MCF 10A (cell line): ENCODE results near the gene CERS6. TPM values are rescaled to one million over a fixed set of nuclear protein-coding genes. Genes with fewer than 3 reads are reported as not detected.

ENCODE experiments used
- BruUV-seq: library from RNA; stranded (reverse); fragments of 400-500 nt; replicated peaks from 2 replicates; lab custom pipeline; 2021; lab: Mats Ljungman, UMichigan
- CTCF ChIA-PET: fragments of 300-600 bp; sonication (Branson Sonifier 250); formaldehyde crosslinking; extraction: SDS; loops from one replicate; lab custom pipeline; 2021; ENCODE audit warnings: antibody characterized with exemption, inconsistent platforms; lab: Yijun Ruan, JAX
- POLR2A ChIA-PET: fragments of 300-600, 350-650 bp; sonication (Branson Sonifier 250); formaldehyde crosslinking; extraction: SDS; loops from one replicate; lab custom pipeline; 2020; ENCODE audit warnings: antibody characterized with exemption, inconsistent platforms; lab: Yijun Ruan, JAX
- DNase-seq: peaks from one replicate; pipeline ENCODE4 v3.0.0-alpha.2; 2018; ENCODE audit not compliant: unreplicated experiment
- H3K27ac Mint-ChIP-seq: one replicate; pipeline ENCODE4 v1.8.0; 2022; ENCODE audit warnings: mild to moderate bottlenecking, low read depth, mixed read lengths; ENCODE audit not compliant: unreplicated experiment
- H3K27me3 Mint-ChIP-seq: one replicate; pipeline ENCODE4 v1.8.0; 2022; ENCODE audit warnings: mixed read lengths; ENCODE audit not compliant: insufficient read depth, unreplicated experiment
- H3K36me3 Mint-ChIP-seq: one replicate; pipeline ENCODE4 v1.8.0; 2022; ENCODE audit warnings: mild to moderate bottlenecking, moderate library complexity, mixed read lengths; ENCODE audit not compliant: insufficient read depth, unreplicated experiment
- H3K4me1 Mint-ChIP-seq: one replicate; pipeline ENCODE4 v1.8.0; 2022; ENCODE audit warnings: mixed read lengths; ENCODE audit not compliant: insufficient read depth, unreplicated experiment
- H3K4me3 Mint-ChIP-seq: one replicate; pipeline ENCODE4 v1.8.0; 2022; ENCODE audit warnings: mild to moderate bottlenecking, moderate library complexity, mixed read lengths; ENCODE audit not compliant: unreplicated experiment
- H3K9me3 Mint-ChIP-seq: one replicate; pipeline ENCODE4 v1.8.0; 2022; ENCODE audit warnings: mixed read lengths; ENCODE audit not compliant: unreplicated experiment
- intact Hi-C: fragments of 100-400 bp; cut with micrococcal nuclease; formaldehyde crosslinking; loops from 2 replicates; pipeline ENCODE4 v1.14.1; 2022
- total RNA-seq: library from RNA; stranded (reverse); gene quantifications from 2 replicates; pipeline ENCODE4 v1.2.3, GENCODE V29; 2022
- TF ChIP-seq, protein P1 (sequence below): fragments of 200-600 bp; IDR thresholded peaks from one replicate; pipeline ENCODE4 v1.8.0; 2022; ENCODE audit warnings: antibody characterized with exemption, mild to moderate bottlenecking; ENCODE audit not compliant: unreplicated experiment

CERS6 gene
- total RNA-seq, 1 experiment from 2014 or later, result 27.4 TPM

DNA sequence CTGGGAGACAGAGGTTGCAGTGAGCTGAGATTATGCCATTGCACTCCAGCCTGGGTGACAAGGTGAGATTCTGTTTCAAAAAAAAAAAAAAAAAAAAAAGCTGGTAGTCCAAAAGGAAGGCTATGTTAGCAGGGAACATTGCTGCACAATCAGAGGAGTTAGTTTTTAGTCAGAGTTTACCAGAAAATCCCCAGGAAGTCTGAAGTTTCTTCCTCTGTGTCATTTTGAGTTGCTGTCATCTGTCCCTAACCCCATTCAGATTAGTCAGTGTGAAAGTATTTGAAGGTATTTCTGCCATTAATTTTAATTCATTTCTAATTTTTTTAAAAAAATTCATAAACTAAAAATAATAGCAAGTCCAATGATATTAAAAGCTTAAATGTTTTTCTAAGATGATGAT, 33.5 kb upstream of the CERS6 start:
- ChIA-PET CTCF (interaction anchor here (0.6 kb wide), 1 partner anchor 476 kb away, joined by 4 read pairs; no protein-coding TSS in a partner anchor), POLR2A (interaction anchor here (0.6 kb wide), 1 partner anchor 12 kb away, joined by 3 read pairs; no protein-coding TSS in a partner anchor)
- intact Hi-C loops, result no loop called here
- Mint-ChIP-seq H3K4me3 (no peak overlapping the region), H3K36me3 (no peaks in the 10 kb centered on the region), H3K27me3 (no peaks in the 10 kb centered on the region), H3K9me3 (no peaks in the 10 kb centered on the region), H3K4me1 (no peaks in the 10 kb centered on the region), H3K27ac (no peak overlapping the region)
- TF ChIP-seq, protein P1, sequence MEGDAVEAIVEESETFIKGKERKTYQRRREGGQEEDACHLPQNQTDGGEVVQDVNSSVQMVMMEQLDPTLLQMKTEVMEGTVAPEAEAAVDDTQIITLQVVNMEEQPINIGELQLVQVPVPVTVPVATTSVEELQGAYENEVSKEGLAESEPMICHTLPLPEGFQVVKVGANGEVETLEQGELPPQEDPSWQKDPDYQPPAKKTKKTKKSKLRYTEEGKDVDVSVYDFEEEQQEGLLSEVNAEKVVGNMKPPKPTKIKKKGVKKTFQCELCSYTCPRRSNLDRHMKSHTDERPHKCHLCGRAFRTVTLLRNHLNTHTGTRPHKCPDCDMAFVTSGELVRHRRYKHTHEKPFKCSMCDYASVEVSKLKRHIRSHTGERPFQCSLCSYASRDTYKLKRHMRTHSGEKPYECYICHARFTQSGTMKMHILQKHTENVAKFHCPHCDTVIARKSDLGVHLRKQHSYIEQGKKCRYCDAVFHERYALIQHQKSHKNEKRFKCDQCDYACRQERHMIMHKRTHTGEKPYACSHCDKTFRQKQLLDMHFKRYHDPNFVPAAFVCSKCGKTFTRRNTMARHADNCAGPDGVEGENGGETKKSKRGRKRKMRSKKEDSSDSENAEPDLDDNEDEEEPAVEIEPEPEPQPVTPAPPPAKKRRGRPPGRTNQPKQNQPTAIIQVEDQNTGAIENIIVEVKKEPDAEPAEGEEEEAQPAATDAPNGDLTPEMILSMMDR, result no peak
- DNase-seq, result no peak
- no TSS peak for BruUV-seq

DNA sequence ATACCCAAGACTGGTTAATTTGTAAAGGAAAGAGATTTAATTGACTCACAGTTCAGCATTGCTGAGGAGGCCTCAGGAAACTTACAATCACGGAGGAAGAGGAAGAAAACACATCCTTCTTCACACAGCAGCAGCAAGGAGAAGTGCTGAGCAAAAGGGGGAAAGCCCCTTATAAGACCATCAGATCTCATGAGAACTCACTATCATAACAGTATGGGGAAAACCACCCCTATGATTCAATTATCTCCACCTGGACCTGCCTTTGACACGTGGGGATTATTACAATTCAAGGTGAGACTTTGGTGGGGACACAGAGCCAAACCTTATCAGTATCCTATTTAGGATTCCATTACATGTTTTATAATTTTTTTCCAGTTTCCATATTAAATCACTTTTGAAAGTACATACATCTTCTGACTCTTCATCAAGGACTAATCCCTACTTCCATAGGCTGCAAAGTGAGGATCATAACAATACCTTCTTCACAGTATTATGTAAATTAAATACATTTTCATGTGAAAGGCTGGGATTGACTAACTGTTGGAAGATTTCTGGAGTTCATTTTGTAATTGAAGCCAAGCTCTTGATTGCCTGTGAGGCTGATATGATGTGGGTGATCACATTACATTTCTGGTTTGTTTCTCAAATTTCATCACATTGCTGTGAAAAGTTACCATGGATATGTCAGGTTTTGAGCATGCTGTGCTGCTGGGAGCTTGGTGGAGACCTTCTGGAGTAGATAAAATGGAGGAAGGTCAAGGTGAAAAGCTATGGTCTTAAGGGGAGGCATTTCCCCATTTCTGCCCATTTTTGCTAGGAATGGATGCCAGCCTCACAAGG, 31.7 kb upstream of the CERS6 start:
- TF ChIP-seq, protein P1, result no peak
- Mint-ChIP-seq H3K9me3 (no peaks in the 10 kb centered on the region), H3K36me3 (no peaks in the 10 kb centered on the region), H3K27ac (no peak overlapping the region), H3K4me3 (no peak overlapping the region), H3K4me1 (no peaks in the 10 kb centered on the region), H3K27me3 (no peaks in the 10 kb centered on the region)
- intact Hi-C loops, result no loop called here
- POLR2A ChIA-PET, result no interaction called here
- DNase-seq, result peak; percentile 8
- BruUV-seq, result no TSS peak
- CTCF ChIA-PET, result interaction anchor here (0.9 kb wide), 1 partner anchor 241 kb away, joined by 4 read pairs; no protein-coding TSS in a partner anchor

DNA sequence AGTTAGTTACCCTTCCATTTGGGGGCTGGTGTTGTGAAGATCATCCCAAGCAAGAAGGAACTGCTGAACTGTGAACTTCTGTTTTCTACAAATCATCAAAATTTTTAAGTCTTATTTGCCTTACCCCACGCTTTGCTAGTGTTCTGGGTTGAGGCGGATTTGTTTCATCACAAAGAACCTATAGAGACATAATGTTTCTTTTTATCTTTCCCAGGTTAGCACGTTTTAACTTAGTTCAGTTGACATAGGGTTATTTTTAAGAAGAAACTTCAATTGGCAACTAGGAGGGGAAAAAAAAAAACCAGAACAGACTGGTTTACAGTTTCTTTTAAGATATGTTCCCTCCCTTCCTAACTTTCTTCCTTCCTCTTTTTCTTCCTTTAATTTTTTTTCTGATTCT, 31.1 kb upstream of the CERS6 start:
- Mint-ChIP-seq H3K4me3 (no peak overlapping the region), H3K4me1 (no peaks in the 10 kb centered on the region), H3K9me3 (no peaks in the 10 kb centered on the region), H3K27ac (no peak overlapping the region), H3K36me3 (no peaks in the 10 kb centered on the region), H3K27me3 (no peaks in the 10 kb centered on the region)
- CTCF ChIA-PET, result interaction anchor here (0.9 kb wide), 1 partner anchor 240 kb away, joined by 4 read pairs; no protein-coding TSS in a partner anchor
- intact Hi-C loops, result no loop called here
- POLR2A ChIA-PET, result no interaction called here
- no peak for DNase-seq
- BruUV-seq, result no TSS peak
- TF ChIP-seq, protein P1, result no peak

DNA sequence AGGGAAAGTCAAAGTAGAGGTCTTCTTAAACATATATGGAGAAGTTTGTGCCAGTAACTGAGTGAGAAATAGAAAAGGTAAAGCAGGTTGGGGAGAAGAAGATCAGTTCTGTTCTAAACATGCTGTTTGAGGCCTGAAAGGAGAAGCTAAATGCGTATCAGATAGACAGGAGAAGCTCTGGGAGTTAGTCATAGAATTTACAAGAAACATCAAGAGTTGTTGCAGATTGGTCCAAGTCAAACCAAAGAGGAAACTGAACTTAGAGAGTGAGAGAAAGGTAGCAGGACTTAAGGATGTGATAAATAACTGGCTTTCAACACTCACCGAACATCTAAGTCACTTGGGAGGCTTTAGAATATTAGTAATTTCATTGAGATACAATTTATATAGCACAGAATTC, 29.2 kb upstream of the CERS6 start:
- Mint-ChIP-seq H3K27me3 (no peaks in the 10 kb centered on the region), H3K9me3 (no peaks in the 10 kb centered on the region), H3K36me3 (no peaks in the 10 kb centered on the region), H3K4me1 (no peaks in the 10 kb centered on the region), H3K27ac (no peak overlapping the region), H3K4me3 (no peak overlapping the region)
- no peak for DNase-seq
- ChIA-PET POLR2A (no interaction called here), CTCF (interaction anchor here (0.8 to 1.0 kb wide), 2 partner anchors 12 to 509 kb away, joined by 3 to 4 read pairs; no protein-coding TSS in a partner anchor)
- no TSS peak for BruUV-seq
- intact Hi-C loops, result no loop called here
- TF ChIP-seq, protein P1, result no peak
